Heart right ventricle (tissue), 16 donors: ENCODE data around the gene TIMM21. TPM values are rescaled to one million over a fixed set of nuclear protein-coding genes. Genes with fewer than 3 reads are reported as not detected.
A peak's percentile ranks its signal among the peaks of the same experiment; 100 is the strongest.

ENCODE experiments used
- ATAC-seq, 8 donors: fragments of 200-7000 bp; cut with Tn5 transposase; one replicate each; pipeline ENCODE4 v1.9.1; 2020; ENCODE audit warnings: mild to moderate bottlenecking in 8 of 8, moderate library complexity in 8 of 8, moderate number of reproducible peaks in 1 of 8
- DNase-seq, 2 donors: peaks; one replicate each; pipeline ENCODE4 v3.0.0-alpha.2; 2020
- H3K27ac ChIP-seq, 10 donors: fragments of 200-600 bp; sonication (generic) in 2 of 10; one replicate each; pipeline versions ENCODE4 v1.5.0 to v1.8.0; 2020 to 2022; ENCODE audit warnings: mild to moderate bottlenecking in 3 of 10
- H3K27me3 ChIP-seq, 7 donors: fragments of 200-600 bp; one replicate each; pipeline ENCODE4 v1.8.0; 2021 to 2022; ENCODE audit warnings: mild to moderate bottlenecking in 2 of 7
- H3K36me3 ChIP-seq, 9 donors: fragments of 200-600 bp; sonication (generic) in 1 of 9; one replicate each; pipeline versions ENCODE4 v1.5.0 to v1.8.0; 2020 to 2022; ENCODE audit warnings: mild to moderate bottlenecking in 2 of 9
- H3K4me1 ChIP-seq, 9 donors: fragments of 200-600 bp; sonication (generic) in 1 of 9; one replicate each; pipeline versions ENCODE4 v1.5.0 to v1.8.0; 2020 to 2022; ENCODE audit warnings: mild to moderate bottlenecking in 4 of 9
- H3K4me3 ChIP-seq, 10 donors: fragments of 200-600 bp; sonication (generic) in 2 of 10; one replicate each; pipeline versions ENCODE4 v1.5.0 to v1.8.0; 2020 to 2022; ENCODE audit warnings: mild to moderate bottlenecking in 7 of 10, moderate library complexity in 2 of 10
- H3K9me3 ChIP-seq, 11 donors: fragments of 200-600 bp in 10 of 11; sonication (generic) in 2 of 11; one replicate each; pipeline versions ENCODE4 v1.5.0 to v1.8.0; 2013 to 2022; ENCODE audit warnings: mild to moderate bottlenecking in 2 of 11, control low read depth in 1 of 11, moderate library complexity in 1 of 11
- CTCF ChIP-seq, 9 donors: fragments of 200-600 bp; sonication (generic) in 2 of 9; IDR thresholded peaks; one replicate each; pipeline versions ENCODE4 v1.5.0 to v1.8.0; 2021 to 2022; ENCODE audit warnings: antibody characterized with exemption in 9 of 9, mild to moderate bottlenecking in 5 of 9, moderate library complexity in 1 of 9
- WGBS, 2 donors: extraction: QIAGEN DNeasy Blood & Tissue Kit; methylation state at CpG; one replicate each; pipeline ENCODE4 v1.1.7; 2013; ENCODE audit warnings: inconsistent platforms in 1 of 2; 5-methylcytosine and 5-hydroxymethylcytosine counted together
- intact Hi-C, 10 donors: fragments of 100-400 bp; cut with DNase I; formaldehyde crosslinking; loops; one replicate each; pipeline versions ENCODE4 v1.11.1 to v1.14.2; 2022
- polyA plus RNA-seq, 2 donors: library from polyadenylated mRNA; stranded (reverse); fragments of 200-250 nt; gene quantifications; one replicate each; pipeline ENCODE4 v1.2.3, GENCODE V29; 2013
- total RNA-seq, 10 donors: library from RNA; stranded (reverse); fragmentation: NEBNext Ultra II Directional in 3 of 10; extraction: Animal tissue kit (Norgen Biotek cat#: 25700) in 3 of 10; gene quantifications; one replicate each; pipeline versions ENCODE4 v1.2.1 to v1.2.4, GENCODE V29; 2021 to 2023
- donor health status: Arrhythmogenic right ventricular cardiomyopathy.
- donor health status: ischemic (EF 13 %, LVEDD 7.1; RV severe dilation, severe dysfunction).
- donor health status: healthy with polysubstance abuse.
- donor health status: DM: no; HTN: yes; CAD: no.
- donor health status: DM: no; HTN: no; CAD: no.
- donor health status: ischemic (EF 25% LVEDD 6.9; RV normal size, moderate dysfunction).
- donor health status: ischemic (EF 25% LVEDD 5.7; RV mildly dilated, moderate dysfunction).
- donor health status: healthy.
- donor health status: DM: yes; HTN: yes; CAD: no.
- donor health status: Ischemic cardiomyopathy.
- donor health status: ischemic (EF 35%, LVEDD 5.7; RV mildly dilated, moderate dysfunction).
- donor health status: nonischemic (EF 11% LVEDD 7.7; RV severe dilation, severe dysfunction).
- donor health status: DM: yes; HTN: yes; CAD: no.
- donor health status: PGD.
- donor health status: ischemic (EF 29% LVEDD 5.4; RV normal size, mild dysfunction).
- donor health status: nonischemic (EF 23%, LVEDD 6.1; RV moderate dilation, normal function).

The TIMM21 gene
- total and polyA plus RNA-seq, 12 donors: 64.4 to 141 (median 120) TPM

GRCh38 chr18:74146756-74147155 is 1.6 kb upstream of the TIMM21 start:
- TF ChIP-seq CTCF (IDR thresholded peaks at IDR 0.05): no peak
- Histone ChIP-seq H3K27me3 (no peaks in the 10 kb centered on the region), H3K27ac (peak overlapping the region in 1 of 10 donors; percentile 96), H3K9me3 (no peaks in the 10 kb centered on the region), H3K4me3 (peak overlapping the region in 3 of 10 donors; percentile 66 to 89 (median 72)), H3K4me1 (peaks cover 3 to 36% (median 30%) of the 10 kb centered on the region in 9 donors), H3K36me3 (peaks cover 0 to 18% (median 0%) of the 10 kb centered on the region in 9 donors)
- intact Hi-C loops: loop anchor here in 1 of 10 donors (5.0 kb wide), 1 partner anchor 111 kb away; no protein-coding TSS in a partner anchor
- 42 to 50% methylated on average over 3 of the region's 3 CpGs for WGBS, 2 donors
- DNase-seq: no peak
- ATAC-seq: no peak

DNA sequence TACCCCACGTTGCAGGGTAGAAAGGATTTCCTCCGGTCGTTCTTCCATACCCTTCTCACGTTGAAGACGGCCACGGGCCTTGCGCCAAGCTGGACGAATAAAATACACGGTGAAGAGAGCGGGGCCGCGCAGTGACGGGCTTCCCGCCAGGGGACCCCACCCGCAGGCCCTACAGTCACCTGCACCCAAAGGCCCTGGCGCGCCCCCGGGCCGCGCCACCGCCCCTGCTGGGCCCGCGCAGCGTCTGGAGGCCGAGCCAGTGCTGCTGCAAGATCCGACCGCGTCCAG is 888 bp upstream of the TIMM21 start:
- peak in 1 of 9 donors; percentile 12 for TF ChIP-seq CTCF (IDR thresholded peaks at IDR 0.05)

DNA sequence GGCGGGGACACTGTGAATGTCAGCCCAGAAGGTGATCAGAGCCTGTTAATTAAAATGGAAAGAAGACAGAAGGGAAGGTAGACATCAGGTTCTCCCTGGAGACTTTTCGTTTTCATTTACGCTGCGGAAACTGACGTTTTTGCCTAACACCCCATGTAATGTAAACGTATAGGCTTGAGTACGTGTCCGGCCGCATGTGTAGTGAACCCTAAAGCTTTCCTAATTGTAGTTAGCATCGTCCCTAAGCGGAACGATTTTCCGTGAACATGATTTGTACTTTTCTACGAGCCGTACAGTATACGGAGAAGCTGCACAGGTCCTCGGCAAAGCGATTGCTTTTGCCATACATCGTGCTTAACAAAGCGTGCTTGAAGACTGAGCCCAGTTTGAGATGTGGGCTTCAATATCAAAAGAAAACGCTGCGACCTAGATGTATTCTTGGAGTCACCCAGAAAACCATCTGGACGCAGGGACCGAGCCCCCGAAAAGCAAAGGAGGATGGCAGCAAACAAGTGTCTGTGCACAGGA is 284 bp downstream of the TIMM21 start:
- H3K9me3 ChIP-seq: no peaks in the 10 kb centered on the region
- 0% methylated on average over 25 of the region's 25 CpGs for WGBS, 2 donors
- TF ChIP-seq CTCF (IDR thresholded peaks at IDR 0.05): no peak
- peak overlapping the region; percentile 62 to 96 (median 74) for H3K4me3 ChIP-seq
- no peak for DNase-seq
- H3K27ac ChIP-seq: peak overlapping the region; percentile 47 to 96 (median 90)
- H3K36me3 ChIP-seq: peaks cover 0 to 18% (median 0%) of the 10 kb centered on the region in 9 donors
- peaks cover 3 to 54% (median 36%) of the 10 kb centered on the region in 9 donors for H3K4me1 ChIP-seq
- intact Hi-C loops: loop anchor here in 1 of 10 donors (5.0 kb wide), 1 partner anchor 109 kb away; no protein-coding TSS in a partner anchor
- no peaks in the 10 kb centered on the region for H3K27me3 ChIP-seq
- no peak for ATAC-seq

More for the DNA sequence above, 888 bp upstream of the TIMM21 start:
- intact Hi-C loops: loop anchor here in 1 of 10 donors (5.0 kb wide), 1 partner anchor 110 kb away; no protein-coding TSS in a partner anchor
- H3K36me3 ChIP-seq: peaks cover 0 to 18% (median 0%) of the 10 kb centered on the region in 9 donors
- no peak for DNase-seq
- peak overlapping the region; percentile 62 to 96 (median 74) for H3K4me3 ChIP-seq
- ATAC-seq: no peak
- peaks cover 3 to 43% (median 32%) of the 10 kb centered on the region in 9 donors for H3K4me1 ChIP-seq
- H3K9me3 ChIP-seq: no peaks in the 10 kb centered on the region
- 0% methylated on average over 28 of the region's 28 CpGs for WGBS, 2 donors
- peak overlapping the region in 9 of 10 donors; percentile 86 to 96 (median 90) for H3K27ac ChIP-seq
- no peaks in the 10 kb centered on the region for H3K27me3 ChIP-seq

GRCh38 chr18:74149878-74150277 is 1.6 kb downstream of the TIMM21 start:
- Histone ChIP-seq H3K4me3 (peak overlapping the region in 9 of 10 donors; percentile 62 to 96 (median 72)), H3K27ac (no peak overlapping the region), H3K36me3 (peaks cover 0 to 30% (median 4%) of the 10 kb centered on the region in 9 donors), H3K4me1 (peaks cover 3 to 56% (median 36%) of the 10 kb centered on the region in 9 donors), H3K27me3 (no peaks in the 10 kb centered on the region), H3K9me3 (no peaks in the 10 kb centered on the region)
- intact Hi-C loops: loop anchor here in 1 of 10 donors (5.0 kb wide), 1 partner anchor 107 kb away; no protein-coding TSS in a partner anchor
- ATAC-seq (no peak), DNase-seq (no peak)
- 56 to 69% methylated on average over 5 of the region's 5 CpGs for WGBS, 2 donors
- TF ChIP-seq CTCF (IDR thresholded peaks at IDR 0.05): no peak
